Upper lobe of right lung (tissue), 1 donor: ENCODE measurements around the gene CLTB. TPM values are rescaled to one million over a fixed set of nuclear protein-coding genes. Genes with fewer than 3 reads are reported as not detected.
"Not testable (repeated sequence)": the region's sequence is repeated elsewhere in the genome, so short reads cannot be mapped to it uniquely, and the experiment has no call there.

Experiments
- ATAC-seq: fragments of 200-7000 bp; cut with Tn5 transposase; one replicate; pipeline ENCODE4 v1.9.1; 2020; ENCODE audit warnings: mild to moderate bottlenecking, moderate library complexity
- DNase-seq: peaks from one replicate; pipeline ENCODE4 v3.0.0-alpha.2; 2020
- H3K27ac ChIP-seq: fragments of 200-600 bp; one replicate; pipeline ENCODE4 v1.8.0; 2022
- H3K27me3 ChIP-seq: fragments of 200-600 bp; one replicate; pipeline ENCODE4 v1.8.0; 2022; ENCODE audit warnings: mild to moderate bottlenecking
- H3K36me3 ChIP-seq: fragments of 200-600 bp; one replicate; pipeline ENCODE4 v1.8.0; 2022
- H3K4me1 ChIP-seq: fragments of 200-600 bp; one replicate; pipeline ENCODE4 v1.8.0; 2022
- H3K4me3 ChIP-seq: fragments of 200-600 bp; one replicate; pipeline ENCODE4 v1.8.0; 2022; ENCODE audit warnings: mild to moderate bottlenecking
- H3K9me3 ChIP-seq: fragments of 200-600 bp; one replicate; pipeline ENCODE4 v1.8.0; 2022
- intact Hi-C: fragments of 100-400 bp; cut with DNase I; formaldehyde crosslinking; loops from one replicate; pipeline ENCODE4 v1.11.0; 2022
- total RNA-seq: library from RNA; stranded (reverse); fragmentation: NEBNext Ultra II Directional; extraction: Animal tissue kit (Norgen Biotek cat#: 25700); gene quantifications from one replicate; pipeline ENCODE4 v1.2.1, GENCODE V29; 2021
- TF ChIP-seq, protein P1 (sequence below): fragments of 200-600 bp; IDR thresholded peaks from one replicate; pipeline ENCODE4 v1.8.0; 2022; ENCODE audit warnings: antibody characterized with exemption
- donor health status: DM: no; HTN: yes; CAD: no; lungs with severe emphysema.

The CLTB gene
- total RNA-seq, 1 donor from 2014 or later, result 80.9 TPM

DNA sequence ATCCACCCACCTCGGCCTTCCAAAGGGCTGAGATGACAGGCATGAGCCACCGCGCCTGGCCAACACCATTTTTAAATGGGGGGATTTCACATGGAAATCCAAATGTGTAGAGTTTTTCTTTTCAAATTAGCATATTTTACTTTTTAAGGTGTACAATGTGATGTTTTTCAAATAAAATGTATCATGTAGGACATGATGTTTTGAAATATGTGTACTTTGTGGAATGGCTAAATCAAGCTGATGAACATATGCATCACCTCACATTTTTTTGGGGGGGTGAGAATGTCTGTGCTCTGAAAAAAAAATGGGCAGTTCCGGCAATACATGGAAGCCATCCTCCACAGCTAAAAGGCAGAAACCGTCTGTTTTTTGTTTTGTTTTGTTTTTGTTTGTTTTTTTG is 28.4 kb upstream of the CLTB start:
- H3K4me3 ChIP-seq, result no peak overlapping the region
- no peak for ATAC-seq
- no peaks in the 10 kb centered on the region for H3K36me3 ChIP-seq
- TF ChIP-seq, protein P1, sequence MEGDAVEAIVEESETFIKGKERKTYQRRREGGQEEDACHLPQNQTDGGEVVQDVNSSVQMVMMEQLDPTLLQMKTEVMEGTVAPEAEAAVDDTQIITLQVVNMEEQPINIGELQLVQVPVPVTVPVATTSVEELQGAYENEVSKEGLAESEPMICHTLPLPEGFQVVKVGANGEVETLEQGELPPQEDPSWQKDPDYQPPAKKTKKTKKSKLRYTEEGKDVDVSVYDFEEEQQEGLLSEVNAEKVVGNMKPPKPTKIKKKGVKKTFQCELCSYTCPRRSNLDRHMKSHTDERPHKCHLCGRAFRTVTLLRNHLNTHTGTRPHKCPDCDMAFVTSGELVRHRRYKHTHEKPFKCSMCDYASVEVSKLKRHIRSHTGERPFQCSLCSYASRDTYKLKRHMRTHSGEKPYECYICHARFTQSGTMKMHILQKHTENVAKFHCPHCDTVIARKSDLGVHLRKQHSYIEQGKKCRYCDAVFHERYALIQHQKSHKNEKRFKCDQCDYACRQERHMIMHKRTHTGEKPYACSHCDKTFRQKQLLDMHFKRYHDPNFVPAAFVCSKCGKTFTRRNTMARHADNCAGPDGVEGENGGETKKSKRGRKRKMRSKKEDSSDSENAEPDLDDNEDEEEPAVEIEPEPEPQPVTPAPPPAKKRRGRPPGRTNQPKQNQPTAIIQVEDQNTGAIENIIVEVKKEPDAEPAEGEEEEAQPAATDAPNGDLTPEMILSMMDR, result no peak
- H3K27me3 ChIP-seq, result no peaks in the 10 kb centered on the region
- no peak for DNase-seq
- no peaks in the 10 kb centered on the region for H3K9me3 ChIP-seq
- H3K4me1 ChIP-seq, result peaks cover 14% of the 10 kb centered on the region
- H3K27ac ChIP-seq, result no peak overlapping the region
- intact Hi-C loops, result no loop called here

DNA sequence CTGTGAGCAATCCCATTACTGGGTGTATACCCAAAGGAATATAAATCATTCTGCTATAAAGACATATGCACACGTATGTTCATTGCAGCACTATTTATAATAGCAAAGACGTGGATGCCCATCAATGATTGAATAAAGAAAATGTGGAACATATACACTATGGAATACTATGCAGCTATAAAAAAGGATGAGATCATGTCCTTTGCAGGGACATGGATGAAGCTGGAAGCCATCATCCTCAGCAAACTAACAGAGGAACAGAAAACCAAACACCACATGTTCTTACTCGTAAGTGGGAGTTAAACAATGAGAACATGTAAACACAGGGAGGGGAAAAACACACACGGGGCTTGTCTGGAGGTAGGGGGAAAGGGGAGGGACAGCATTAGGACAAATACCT is 26.6 kb upstream of the CLTB start:
- H3K27me3 ChIP-seq, H3K4me1 ChIP-seq, intact Hi-C loops, H3K27ac ChIP-seq, H3K36me3 ChIP-seq, H3K4me3 ChIP-seq, ATAC-seq, H3K9me3 ChIP-seq, DNase-seq: not testable (repeated sequence)

DNA sequence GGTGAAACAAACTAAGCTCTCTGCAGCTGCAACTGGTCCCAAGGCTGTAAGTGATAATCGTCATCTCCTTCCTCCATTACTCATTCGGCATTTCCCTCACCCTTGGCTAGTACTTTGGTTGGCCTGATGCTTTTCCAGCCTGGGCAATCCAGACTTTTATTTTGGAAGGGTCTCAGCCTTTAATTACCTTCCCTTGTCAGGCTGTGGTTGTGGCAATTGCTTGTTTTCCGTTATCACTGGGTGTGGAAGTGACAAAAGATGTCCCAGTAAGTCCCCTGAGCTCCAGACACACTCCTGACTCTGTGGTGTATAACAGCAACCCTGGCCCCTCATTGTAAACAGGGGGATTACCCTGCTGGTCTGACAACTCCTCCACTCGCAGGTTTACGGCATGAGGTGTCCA is 25.6 kb upstream of the CLTB start:
- peaks cover 4% of the 10 kb centered on the region for H3K4me1 ChIP-seq
- no peaks in the 10 kb centered on the region for H3K27me3 ChIP-seq
- H3K4me3 ChIP-seq, result no peak overlapping the region
- TF ChIP-seq, protein P1, result no peak
- DNase-seq, result no peak
- no peak for ATAC-seq
- H3K36me3 ChIP-seq, result no peaks in the 10 kb centered on the region
- intact Hi-C loops, result no loop called here
- H3K27ac ChIP-seq, result no peak overlapping the region
- H3K9me3 ChIP-seq, result no peaks in the 10 kb centered on the region

DNA sequence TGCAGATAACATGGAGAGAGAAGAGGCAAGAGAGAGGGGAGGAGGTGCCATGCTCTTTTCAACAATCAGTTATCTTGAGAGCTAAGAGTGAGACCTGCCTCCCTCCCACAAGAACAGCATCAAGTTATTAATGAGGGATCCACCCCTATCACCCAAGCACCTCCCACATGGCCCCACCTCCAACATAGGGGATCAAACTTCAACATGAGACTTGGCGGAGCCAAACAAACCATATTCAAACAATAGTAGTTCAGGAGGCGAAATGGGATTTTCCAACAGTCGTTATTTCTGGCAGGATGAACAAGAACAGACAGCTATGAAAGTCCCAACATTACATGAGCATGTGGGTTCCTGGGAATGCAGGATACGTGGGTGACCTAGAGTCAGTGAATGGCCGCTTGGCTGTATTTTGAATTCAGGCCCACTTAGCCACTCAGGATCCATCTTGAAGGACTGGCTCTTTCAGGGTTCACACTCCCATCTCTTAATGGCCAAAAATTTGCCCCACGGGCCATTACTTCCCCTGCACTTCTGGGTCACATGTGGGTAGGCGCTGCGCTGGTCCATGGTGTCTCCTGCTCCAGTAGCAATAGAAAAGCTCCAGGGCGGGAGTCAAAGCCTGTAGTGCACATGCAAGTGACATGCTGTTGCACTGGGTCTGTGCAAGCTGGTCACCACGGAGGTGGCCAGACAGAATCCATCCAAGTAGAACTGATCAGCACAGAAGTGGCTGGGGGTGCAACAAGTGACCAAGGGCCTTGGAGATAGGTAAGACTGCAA is 24.8 kb upstream of the CLTB start:
- no peak for ATAC-seq
- H3K27ac ChIP-seq, result no peak overlapping the region
- no peak for DNase-seq
- no peaks in the 10 kb centered on the region for H3K27me3 ChIP-seq
- TF ChIP-seq, protein P1, result no peak
- intact Hi-C loops, result no loop called here
- H3K9me3 ChIP-seq, result no peaks in the 10 kb centered on the region
- H3K4me3 ChIP-seq, result no peak overlapping the region
- no peaks in the 10 kb centered on the region for H3K4me1 ChIP-seq
- H3K36me3 ChIP-seq, result no peaks in the 10 kb centered on the region

DNA sequence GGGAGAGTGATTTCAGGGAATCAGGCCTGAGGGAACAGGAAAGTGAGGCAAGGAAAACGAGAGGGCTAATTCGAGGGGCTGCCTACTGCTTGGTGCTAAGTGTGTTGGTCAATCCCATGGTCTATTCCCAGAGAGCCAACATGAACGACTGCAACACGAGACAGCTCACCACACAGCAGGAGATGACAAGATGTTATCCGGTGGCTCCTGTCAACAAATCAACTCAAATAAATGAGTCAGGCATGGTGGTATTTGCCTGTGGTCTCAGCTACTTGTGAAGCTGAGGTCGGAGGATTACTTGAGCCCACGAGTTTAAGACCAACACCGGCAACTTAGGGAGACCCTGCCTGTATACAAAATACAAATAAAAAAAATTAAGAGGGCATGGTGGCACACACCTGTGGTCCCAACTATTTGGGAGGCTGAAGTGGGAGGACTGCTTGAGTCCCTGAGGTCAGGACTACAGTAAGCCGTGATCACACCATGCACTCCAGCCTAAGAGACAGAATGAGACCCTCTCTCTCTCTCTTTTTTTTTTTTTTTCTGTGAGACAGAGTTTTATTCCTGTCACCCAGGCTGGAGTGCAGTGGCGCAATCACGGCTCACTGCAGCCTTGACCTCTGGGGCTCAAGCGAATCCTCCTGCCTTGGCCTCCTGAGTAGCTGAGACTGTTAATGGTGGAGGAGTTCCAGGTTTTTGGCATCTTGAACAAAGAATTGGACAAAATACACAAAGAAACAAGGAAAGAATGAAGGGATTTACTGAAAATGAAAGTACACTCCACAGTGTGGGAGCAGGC is 22.8 kb upstream of the CLTB start:
- ATAC-seq, result no peak
- TF ChIP-seq, protein P1, result no peak
- intact Hi-C loops, result no loop called here

DNA sequence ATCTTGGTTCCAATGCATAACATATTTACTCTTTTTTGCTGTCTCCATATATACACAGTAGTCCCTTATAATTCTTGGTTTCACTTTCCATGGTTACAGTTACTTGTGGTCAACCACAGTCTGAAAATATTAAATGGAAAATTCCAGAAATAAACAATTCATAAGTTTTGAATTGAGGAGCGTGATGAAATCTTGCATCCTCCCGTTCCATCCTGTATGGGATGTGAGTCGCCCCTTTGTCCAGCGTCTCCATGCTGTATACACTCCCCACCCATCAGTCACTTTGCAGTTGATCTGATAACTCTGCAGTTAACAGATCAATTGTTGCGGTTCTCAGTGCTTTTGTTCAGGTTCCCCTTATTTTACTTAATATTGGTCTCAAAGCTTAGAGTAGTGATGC is 20.3 kb upstream of the CLTB start:
- Histone ChIP-seq H3K27me3 (no peaks in the 10 kb centered on the region), H3K27ac (peak overlapping the region; percentile 42), H3K9me3 (no peaks in the 10 kb centered on the region), H3K36me3 (no peaks in the 10 kb centered on the region), H3K4me3 (no peak overlapping the region), H3K4me1 (no peaks in the 10 kb centered on the region)
- DNase-seq (no peak), ATAC-seq (peak; percentile 56)
- intact Hi-C loops, result no loop called here
- TF ChIP-seq, protein P1, result no peak

More for the DNA sequence above, 22.8 kb upstream of the CLTB start:
- DNase-seq, result no peak
- no peaks in the 10 kb centered on the region for H3K27me3 ChIP-seq
- no peak overlapping the region for H3K4me3 ChIP-seq
- H3K9me3 ChIP-seq, result no peaks in the 10 kb centered on the region
- no peak overlapping the region for H3K27ac ChIP-seq
- no peaks in the 10 kb centered on the region for H3K36me3 ChIP-seq
- no peaks in the 10 kb centered on the region for H3K4me1 ChIP-seq
